Choroid plexus epithelial cell (primary cell): Measurements from ENCODE around the gene TEDC2.
"Not testable (repeated sequence)": the region's sequence is repeated elsewhere in the genome, so short reads cannot be mapped to it uniquely, and the experiment has no call there.

Experiments
- DNase-seq: peaks from one replicate; pipeline ENCODE4 v3.0.0-alpha.2; 2010; ENCODE audit warnings: low read depth
- H3K4me3 ChIP-seq: 2 replicates; pipeline ENCODE4 v1.5.1; 2011; ENCODE audit warnings: low read depth, mild to moderate bottlenecking, control low read depth, low read length, moderate library complexity
- CTCF ChIP-seq: conservative IDR thresholded peaks from 2 replicates; pipeline ENCODE4 v1.5.1; 2011; ENCODE audit warnings: low read depth, mild to moderate bottlenecking, control low read depth, inconsistent platforms, low read length, moderate library complexity

TEDC2 gene

DNA sequence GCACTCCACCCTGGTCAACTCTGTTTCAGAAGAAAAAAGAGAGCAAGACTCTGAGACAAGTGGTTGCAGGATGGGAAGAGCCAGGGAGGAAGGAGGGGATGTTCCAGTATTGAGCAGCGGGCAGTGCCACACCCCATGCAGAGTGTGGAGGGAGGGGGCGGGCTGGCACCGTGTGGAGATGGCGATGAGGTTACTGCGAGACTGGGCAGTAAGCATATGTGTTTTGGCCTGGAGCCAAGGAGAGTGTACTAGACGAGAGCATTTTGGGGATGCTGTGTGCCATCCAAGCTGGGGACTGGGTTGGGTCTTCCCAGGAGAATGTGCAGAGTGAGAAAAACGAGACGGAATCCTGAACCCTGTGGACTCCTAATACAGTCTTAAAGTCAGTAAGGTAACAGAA lies 18.4 kb downstream of the TEDC2 start:
- no peak for TF ChIP-seq CTCF
- DNase-seq, result no peak
- H3K4me3 ChIP-seq, result no peak overlapping the region

DNA sequence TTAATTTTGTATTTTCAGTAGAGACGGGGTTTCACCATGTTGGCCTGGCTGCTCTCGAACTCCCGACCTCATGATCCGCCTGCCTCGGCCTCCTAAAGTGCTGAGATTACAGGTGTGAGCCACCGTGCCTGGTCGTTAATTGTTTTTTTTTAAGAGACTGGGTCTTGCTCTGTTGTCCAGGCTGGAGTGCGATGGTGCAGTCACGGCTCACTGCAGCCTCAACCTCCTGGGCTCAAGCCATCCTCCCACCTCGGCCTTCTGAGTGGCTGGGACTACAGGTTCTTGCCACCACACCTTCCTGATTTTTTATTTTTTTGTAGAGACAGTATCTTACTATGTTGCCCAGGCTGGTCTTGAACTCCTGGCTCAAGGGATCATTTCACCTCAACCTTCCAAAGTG lies 20.1 kb downstream of the TEDC2 start:
- H3K4me3 ChIP-seq, DNase-seq: not testable (repeated sequence)

DNA sequence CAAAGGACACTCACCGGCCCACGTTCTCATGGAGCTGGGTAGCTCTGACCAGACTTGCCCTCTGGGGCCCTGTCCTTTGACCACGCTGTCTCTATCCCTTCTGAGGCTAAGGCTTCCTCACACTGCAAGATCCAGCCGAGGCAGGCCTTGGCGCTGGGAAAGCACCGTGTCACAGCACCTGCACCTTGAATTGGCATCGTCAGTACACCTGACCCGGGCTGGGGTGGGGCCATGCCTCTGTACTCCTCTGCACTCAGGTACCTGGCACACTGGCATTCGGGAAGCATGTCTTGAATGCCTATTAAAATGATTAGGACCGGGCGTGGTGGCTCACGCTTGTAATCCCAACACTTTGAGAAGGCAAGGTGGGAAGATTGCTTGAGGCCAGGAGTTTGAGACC lies 21.0 kb downstream of the TEDC2 start:
- H3K4me3 ChIP-seq, result no peak overlapping the region
- no peak for TF ChIP-seq CTCF
- no peak for DNase-seq

- no peak overlapping the region for H3K4me3 ChIP-seq
- DNase-seq, result no peak
- no peak for TF ChIP-seq CTCF
Observed at GRCh38 chr16:2481676-2482075, 21.8 kb downstream of the TEDC2 start.

GRCh38 chr16:2482249-2482648 lies 22.3 kb downstream of the TEDC2 start:
- no peak for TF ChIP-seq CTCF
- no peak overlapping the region for H3K4me3 ChIP-seq
- no peak for DNase-seq

DNA sequence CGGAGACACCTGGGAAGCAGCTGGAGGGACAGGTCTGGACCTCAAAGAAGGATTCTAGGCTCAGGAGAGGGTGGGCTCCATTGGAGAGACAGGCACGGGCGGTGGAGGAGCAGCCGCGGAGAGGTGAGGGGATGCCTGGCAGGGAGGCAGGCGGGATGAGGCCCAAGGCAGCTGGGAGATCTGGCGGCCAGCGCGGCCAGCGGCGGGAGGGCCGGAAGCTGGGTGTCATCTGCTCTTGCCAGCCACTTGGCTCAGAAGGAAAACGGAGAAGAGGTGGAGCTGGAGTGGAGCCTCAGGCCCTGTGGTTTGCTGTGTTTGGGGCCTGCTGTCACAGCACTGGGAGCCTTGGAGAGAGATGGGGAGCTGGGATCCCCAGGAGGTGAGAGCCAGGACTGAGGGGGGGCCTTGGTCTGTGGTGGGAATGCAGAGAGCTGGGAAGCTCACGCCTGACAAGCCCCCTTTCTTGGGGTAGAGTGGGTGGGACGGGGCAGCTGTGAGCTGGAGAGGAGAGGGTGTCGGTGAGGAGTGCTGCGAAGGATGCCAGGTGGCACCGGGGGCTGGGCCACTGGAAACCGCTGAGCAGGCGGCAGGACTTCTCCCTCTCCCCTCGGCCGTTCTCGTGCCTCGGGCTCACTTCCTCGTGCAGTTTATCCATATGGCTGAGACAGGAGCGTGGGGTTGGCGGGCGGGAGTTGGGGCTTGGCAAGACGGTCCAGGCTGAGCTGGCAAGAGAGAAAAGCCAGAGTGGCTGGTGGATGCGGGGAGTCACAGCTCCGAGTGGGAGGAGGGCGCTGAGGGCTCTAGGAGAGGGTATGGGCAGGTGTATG lies 23.0 kb downstream of the TEDC2 start:
- DNase-seq, result peak; percentile 13
- no peak overlapping the region for H3K4me3 ChIP-seq
- TF ChIP-seq CTCF, result no peak

- TF ChIP-seq CTCF, result no peak
- no peak overlapping the region for H3K4me3 ChIP-seq
- DNase-seq, result no peak
Observed at GRCh38 chr16:2483939-2484897, 24.3 kb downstream of the TEDC2 start.
